Stimulated activated CD4-positive, alpha-beta T cell treated with anti-CD3 and anti-CD28 coated beads, Interleukin-2, amount 100 ng/mL, for 48 hours (primary cell): Measurements from ENCODE around the gene SKIC8.
A peak's percentile ranks its signal among the peaks of the same experiment; 100 is the strongest.
"Not testable (repeated sequence)": the region's sequence is repeated elsewhere in the genome, so short reads cannot be mapped to it uniquely, and the experiment has no call there.

Experiments
- DNase-seq, 2 donors: peaks; one replicate each; pipeline ENCODE4 v3.0.0-alpha.2; 2020

Gene SKIC8

DNA sequence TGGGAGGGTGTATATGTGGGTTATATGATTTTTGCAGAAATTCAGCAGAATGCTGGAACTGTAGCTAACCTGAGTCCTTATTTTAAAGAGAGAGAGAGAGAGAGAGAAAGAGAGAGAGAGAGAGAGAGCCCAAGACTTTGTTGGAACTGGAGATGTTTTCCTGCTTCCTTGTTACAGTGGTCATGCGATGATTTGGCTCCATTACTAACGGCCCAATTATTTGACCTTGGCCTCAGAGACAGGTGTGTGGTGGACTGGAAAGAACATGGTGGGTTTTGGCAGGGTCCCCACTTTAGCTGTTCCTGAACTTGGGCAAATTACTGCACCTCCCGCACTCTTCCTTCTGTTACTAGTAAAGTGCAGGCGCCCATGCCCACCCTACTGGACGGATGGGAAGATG is 50.3 kb downstream of the SKIC8 start:
- DNase-seq = no peak

DNA sequence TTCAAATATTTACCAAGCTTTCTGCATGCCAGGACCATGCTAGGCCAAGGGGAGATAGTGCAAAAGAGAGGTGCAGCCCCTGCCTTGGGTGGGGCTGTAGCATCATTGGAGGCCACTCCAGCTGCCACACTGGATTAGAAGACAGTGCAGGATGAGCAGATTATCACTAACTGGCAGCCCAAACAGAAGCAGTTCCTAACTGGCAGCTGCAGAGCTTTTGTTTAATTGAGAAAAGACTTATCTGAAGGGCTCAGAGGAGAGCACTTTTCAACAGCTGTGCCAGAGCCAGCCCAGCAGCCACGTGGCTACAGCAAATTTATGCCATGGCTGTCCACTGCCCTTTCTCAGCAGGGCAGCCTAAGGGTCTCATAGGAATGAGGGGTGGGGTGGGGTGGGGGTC is 51.5 kb downstream of the SKIC8 start:
- DNase-seq = no peak

- not testable (repeated sequence) for DNase-seq
Observed at GRCh38 chr15:78245976-78246620, 53.3 kb downstream of the SKIC8 start.

GRCh38 chr15:78245392-78245791 is 54.0 kb downstream of the SKIC8 start:
- not testable (repeated sequence) for DNase-seq

DNA sequence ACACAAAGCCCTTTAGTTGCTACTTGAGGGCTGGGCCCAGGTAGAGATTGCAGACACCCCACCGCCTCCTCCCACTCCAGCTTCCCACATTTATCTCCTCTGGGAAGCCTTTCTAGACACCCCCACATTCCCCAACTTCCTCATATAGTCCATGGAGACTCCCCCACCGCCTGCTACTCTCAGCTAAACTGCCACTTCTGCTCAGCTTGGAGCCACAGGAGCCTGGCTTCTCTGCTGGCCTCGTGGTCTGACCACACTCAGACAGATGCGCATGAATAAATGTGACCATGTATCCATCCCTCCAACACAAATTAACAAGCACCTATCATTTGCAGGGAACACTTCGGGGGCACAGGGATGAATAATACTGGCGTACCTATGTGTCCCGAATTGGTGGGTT is 54.5 kb downstream of the SKIC8 start:
- DNase-seq = no peak

DNA sequence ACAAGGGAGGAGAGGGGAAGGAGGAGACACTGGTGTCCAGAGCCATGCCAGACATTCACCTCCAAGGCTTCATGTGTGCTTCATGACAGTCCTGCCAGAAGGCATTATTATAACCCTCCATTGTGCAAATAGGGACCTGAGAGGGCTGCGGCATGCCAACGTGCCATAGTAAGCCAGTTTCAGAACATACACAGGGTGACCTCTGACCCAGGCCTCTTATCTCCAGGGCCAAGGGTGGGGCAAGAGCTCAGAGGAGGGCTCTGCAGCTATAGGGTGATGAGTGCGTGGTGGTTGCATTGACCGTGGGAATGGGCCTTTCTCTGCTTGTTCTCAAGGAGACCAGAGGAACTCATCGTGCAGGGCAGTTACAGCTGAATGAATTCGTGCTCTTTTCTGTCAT is 55.3 kb downstream of the SKIC8 start:
- DNase-seq = no peak

GRCh38 chr15:78243491-78243941 is 55.9 kb downstream of the SKIC8 start:
- DNase-seq = no peak

DNA sequence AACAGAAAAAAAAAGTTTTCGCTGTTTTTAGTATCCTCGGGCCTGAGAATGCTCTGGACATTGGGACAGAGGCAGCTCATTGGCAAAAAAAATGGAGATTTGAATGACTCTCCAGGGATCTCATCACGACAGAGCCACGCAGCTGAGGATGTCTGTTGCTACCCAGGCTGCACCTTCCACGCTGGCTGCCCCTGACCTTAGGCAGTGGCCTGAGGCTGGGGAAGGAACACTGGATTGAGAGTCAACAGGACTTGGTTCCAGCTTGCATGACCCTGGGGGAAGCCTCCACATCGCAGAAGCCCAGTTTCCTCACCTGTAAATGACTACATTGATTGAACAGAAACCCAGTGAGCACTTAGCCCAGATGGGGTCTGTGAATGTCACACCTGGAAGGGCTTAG is 56.4 kb downstream of the SKIC8 start:
- no peak for DNase-seq

DNA sequence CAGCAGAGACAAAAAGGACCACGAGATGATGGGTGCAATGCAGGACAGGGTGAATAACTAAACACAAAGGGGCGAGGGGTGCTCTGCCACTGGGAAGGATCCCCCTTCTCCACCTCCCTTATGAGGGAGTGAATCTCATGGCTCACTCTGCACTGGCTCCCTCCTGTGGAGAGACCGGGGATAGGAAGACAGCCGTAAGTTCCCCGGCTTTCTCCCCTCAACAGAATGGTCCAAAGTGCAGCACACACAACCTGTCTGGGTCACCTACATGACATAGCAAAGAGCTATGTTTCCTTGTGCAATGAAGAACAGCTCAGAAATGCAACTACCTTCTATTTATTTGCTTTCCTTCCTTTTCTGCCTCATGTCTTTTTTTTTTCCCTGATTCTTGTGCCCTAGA is 57.3 kb downstream of the SKIC8 start:
- DNase-seq = no peak

DNA sequence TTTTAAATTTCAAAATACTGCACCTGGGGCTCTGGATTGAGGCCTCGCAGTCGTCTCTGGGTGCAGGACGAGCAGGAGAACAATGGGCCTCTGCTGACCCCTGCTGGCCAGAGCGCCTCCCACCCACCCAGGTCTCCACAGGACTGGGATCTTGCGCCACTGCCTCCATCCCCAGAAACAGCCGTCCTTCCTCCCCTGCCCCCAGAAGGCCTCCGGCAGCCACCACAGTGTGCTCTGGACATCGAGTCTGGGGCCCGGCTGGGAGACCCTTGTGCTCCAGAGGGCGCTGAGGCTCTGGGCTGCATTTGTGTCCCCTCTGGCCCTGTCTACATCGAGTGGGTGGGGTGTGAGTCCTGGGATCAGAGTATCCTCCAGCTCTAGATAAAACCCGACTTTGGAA is 58.4 kb downstream of the SKIC8 start:
- DNase-seq = peak; percentile 85 to 86

GRCh38 chr15:78239811-78240210 is 59.6 kb downstream of the SKIC8 start:
- DNase-seq = no peak

- DNase-seq = no peak
Observed at GRCh38 chr15:78237146-78237545, 62.3 kb downstream of the SKIC8 start.

- DNase-seq = no peak
Observed at GRCh38 chr15:78236491-78236890, 62.9 kb downstream of the SKIC8 start.

DNA sequence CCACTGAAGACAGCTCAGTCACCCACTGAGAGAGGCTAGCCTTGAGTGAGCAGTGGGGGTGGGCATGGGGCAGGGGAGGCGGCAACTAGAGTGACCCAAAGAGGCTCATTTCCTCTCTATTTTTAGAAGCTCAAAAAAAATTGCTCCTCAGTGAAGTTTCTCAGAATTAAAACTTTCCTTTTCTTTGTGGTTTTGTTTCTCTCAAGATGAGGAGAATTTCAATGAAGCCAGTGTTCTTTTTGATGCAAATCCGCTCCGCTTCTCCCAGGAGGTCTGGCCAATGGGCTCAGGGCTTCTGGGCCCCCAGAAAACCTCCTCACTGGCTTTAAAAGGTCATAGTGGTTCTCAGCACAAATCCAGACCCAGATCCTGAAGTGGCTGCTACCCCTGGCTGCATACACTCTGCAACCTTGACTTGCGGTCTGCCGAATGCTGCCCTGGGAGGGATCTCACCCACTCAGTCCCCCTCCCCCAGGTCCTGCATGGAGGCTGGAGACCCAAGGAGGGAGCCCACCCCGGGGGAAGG is 64.8 kb downstream of the SKIC8 start, which contains the start of gene ACSBG1:
Gene ACSBG1 (minus strand): TSS at position 51 of the 526 bp plus-strand sequence. CDS start 64 bp downstream, outside the sequence.
- no peak for DNase-seq

GRCh38 chr15:78233496-78233895 is 65.9 kb downstream of the SKIC8 start:
- no peak for DNase-seq
